ENCODE results near the gene HOXD12.

HOXD12 gene

DNA sequence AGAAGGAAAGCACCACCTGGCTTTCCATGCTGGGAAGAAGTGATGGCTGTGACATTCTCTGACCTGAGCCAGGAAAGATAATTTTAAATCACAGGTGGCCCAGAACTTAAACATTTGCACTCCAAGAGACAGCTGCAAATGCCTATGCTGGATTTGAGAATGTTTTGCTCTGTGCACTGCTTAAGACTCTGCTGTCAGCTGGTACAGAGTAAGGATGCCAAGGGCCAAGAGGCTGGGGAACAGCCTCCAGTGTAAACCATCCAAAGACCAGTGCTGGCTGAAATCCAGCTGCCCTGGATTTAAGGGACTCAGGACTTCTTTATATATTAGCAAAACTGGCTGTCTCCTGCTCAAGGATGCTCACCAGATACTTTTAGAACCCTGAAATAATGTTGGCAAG, 33.8 kb downstream of the HOXD12 start:
- no peaks in the 10 kb centered on the region for H3K36me3 ChIP-seq
- no peaks in the 10 kb centered on the region for H3K9me3 ChIP-seq
- H3K4me1 ChIP-seq: peaks cover 7% of the 10 kb centered on the region; the same call in 1 of the 2 replicates
- TF ChIP-seq, protein P1, sequence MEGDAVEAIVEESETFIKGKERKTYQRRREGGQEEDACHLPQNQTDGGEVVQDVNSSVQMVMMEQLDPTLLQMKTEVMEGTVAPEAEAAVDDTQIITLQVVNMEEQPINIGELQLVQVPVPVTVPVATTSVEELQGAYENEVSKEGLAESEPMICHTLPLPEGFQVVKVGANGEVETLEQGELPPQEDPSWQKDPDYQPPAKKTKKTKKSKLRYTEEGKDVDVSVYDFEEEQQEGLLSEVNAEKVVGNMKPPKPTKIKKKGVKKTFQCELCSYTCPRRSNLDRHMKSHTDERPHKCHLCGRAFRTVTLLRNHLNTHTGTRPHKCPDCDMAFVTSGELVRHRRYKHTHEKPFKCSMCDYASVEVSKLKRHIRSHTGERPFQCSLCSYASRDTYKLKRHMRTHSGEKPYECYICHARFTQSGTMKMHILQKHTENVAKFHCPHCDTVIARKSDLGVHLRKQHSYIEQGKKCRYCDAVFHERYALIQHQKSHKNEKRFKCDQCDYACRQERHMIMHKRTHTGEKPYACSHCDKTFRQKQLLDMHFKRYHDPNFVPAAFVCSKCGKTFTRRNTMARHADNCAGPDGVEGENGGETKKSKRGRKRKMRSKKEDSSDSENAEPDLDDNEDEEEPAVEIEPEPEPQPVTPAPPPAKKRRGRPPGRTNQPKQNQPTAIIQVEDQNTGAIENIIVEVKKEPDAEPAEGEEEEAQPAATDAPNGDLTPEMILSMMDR (IDR thresholded peaks at IDR 0.05; ENCODE audit: low read depth, low read length): no peak
- H3K4me3 ChIP-seq (ENCODE audit: low read depth, low read length): no peak overlapping the region
- H3K27me3 ChIP-seq: no peaks in the 10 kb centered on the region
- DNase-seq: no peak

DNA sequence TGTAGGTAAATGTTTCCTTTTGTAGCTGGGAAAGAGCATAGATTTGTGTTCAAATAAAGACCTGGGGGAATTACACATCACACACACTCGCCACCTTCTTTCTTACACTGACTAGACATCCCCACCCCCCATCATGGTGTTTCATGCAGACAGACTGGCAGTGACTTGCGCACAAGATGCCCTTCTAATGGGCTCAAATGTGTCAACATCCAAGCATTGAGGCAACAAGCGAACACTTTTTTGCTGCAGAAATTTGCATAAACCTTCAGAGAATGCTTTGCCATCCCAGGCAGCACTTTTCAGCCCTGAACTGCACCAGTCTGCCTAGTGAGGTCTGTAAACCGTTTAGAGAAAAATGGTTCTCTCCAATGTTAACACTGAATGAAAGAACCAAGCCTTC, 34.4 kb downstream of the HOXD12 start:
- no peaks in the 10 kb centered on the region for H3K27me3 ChIP-seq
- TF ChIP-seq, protein P1 (IDR thresholded peaks at IDR 0.05; ENCODE audit: low read depth, low read length): no peak

DNA sequence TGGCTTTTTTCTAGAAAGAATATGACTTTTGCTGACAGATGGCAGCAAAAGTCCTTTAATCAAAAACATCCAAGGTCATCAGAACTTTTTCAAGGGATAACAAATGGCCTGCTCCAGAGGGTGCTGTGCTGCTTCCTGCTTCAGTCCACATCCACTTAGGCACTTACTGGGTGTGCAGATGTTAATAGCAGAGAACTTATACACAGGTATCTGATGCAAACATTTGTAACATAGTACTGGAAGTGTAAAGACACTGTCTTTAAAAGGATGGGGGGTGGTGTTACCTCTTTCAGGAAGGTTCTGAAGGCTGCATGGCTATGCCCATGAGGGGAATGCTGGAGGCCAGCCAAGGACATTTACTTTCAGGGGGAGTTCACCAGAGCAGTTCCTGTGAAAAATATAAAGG, 35.4 kb downstream of the HOXD12 start:
- peaks cover 7% of the 10 kb centered on the region; the same call in 1 of the 2 replicates for H3K4me1 ChIP-seq
- TF ChIP-seq, protein P1 (IDR thresholded peaks at IDR 0.05; ENCODE audit: low read depth, low read length): no peak; the same call in 1 of the 2 replicates
- no peaks in the 10 kb centered on the region for H3K36me3 ChIP-seq
- DNase-seq: no peak
- no peaks in the 10 kb centered on the region for H3K27me3 ChIP-seq
- peak overlapping the region; percentile 73; the same call in 1 of the 2 replicates for H3K4me3 ChIP-seq (ENCODE audit: low read depth, low read length)
- no peaks in the 10 kb centered on the region for H3K9me3 ChIP-seq

More for the DNA sequence above, 34.4 kb downstream of the HOXD12 start:
- no peak for DNase-seq
- peaks cover 7% of the 10 kb centered on the region; the same call in 1 of the 2 replicates for H3K4me1 ChIP-seq
- H3K36me3 ChIP-seq: no peaks in the 10 kb centered on the region
- H3K4me3 ChIP-seq (ENCODE audit: low read depth, low read length): no peak overlapping the region
- no peaks in the 10 kb centered on the region for H3K9me3 ChIP-seq

DNA sequence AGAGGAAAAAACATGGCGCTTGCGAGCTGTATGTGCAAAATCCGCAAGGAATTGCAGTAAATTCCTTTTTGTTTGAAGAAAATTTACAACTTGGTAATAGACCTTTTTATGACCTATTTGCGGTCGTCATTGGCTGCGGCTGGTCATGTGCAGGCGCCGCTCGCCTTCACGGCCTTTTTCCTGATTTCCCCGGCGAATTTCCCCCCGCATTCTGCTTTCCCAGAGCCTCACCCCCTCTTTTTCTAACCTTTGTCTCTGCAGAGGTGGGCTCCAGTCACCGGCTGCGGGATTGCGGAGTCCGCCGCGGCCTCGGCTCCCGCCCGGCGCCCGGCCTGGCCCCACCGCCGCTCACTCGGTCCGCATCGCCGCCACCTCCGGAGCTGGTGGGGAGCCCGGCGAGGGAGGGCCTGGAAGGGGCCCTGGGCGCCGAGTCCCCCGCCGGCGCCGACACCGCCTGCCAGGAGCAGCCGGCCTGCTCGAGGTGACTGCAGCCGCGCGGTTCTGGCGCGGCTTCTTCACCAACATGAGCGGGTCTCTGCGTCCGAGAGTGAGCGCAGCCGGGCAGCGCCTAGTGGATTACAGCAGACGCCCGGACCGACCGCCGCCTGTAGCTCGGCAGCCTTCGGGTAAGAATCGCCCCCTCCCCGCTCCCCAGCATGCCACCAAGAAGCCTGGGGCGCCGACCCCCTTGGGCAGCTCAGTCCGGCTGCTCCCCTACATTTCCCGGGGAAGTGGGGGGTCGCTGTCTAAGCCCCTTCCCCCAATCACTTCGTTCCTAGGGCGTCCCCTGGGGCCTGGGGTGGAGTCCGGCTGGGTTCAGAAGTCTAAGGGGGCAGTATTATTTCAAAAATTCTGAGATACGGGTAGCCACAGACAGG, 37.0 kb downstream of the HOXD12 start:
- TF ChIP-seq, protein P1 (IDR thresholded peaks at IDR 0.05; ENCODE audit: low read depth, low read length): no peak
- Histone ChIP-seq H3K4me3 (ENCODE audit: low read depth, low read length) (peak overlapping the region; percentile 73), H3K27me3 (no peaks in the 10 kb centered on the region), H3K36me3 (no peaks in the 10 kb centered on the region), H3K9me3 (no peaks in the 10 kb centered on the region), H3K4me1 (peaks cover 7% of the 10 kb centered on the region; the same call in 1 of the 2 replicates)
- peak; percentile 48 for DNase-seq

DNA sequence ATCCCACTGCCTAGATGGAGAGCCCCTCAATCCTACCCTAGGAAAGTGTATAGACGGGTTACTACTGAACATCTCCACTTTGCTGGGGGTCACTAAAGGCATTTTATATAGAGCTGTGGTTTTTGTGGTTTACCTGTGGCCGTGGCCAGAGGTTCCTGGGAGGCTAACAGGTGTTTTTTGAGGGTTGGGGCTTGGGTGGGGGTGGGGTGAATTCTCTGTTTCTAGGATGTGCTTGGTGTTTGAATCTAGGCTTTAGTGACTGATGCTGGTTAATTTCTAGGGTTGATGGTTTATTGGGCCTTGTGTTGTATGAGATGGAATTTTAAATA, 37.6 kb downstream of the HOXD12 start:
- Histone ChIP-seq H3K36me3 (no peaks in the 10 kb centered on the region), H3K4me3 (ENCODE audit: low read depth, low read length) (peak overlapping the region; percentile 73), H3K4me1 (peaks cover 7% of the 10 kb centered on the region; the same call in 1 of the 2 replicates), H3K27me3 (no peaks in the 10 kb centered on the region), H3K9me3 (no peaks in the 10 kb centered on the region)
- no peak for DNase-seq
- TF ChIP-seq, protein P1 (IDR thresholded peaks at IDR 0.05; ENCODE audit: low read depth, low read length): no peak

DNA sequence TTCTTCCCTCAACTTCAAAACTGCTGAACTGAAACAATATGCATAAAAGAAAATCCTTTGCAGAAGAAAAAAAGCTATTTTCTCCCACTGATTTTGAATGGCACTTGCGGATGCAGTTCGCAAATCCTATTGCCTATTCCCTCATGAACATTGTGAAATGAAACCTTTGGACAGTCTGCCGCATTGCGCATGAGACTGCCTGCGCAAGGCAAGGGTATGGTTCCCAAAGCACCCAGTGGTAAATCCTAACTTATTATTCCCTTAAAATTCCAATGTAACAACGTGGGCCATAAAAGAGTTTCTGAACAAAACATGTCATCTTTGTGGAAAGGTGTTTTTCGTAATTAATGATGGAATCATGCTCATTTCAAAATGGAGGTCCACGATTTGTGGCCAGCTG, 38.3 kb downstream of the HOXD12 start:
- H3K27me3 ChIP-seq: no peaks in the 10 kb centered on the region
- no peaks in the 10 kb centered on the region for H3K9me3 ChIP-seq
- H3K36me3 ChIP-seq: no peaks in the 10 kb centered on the region
- DNase-seq: no peak
- H3K4me1 ChIP-seq: peaks cover 7% of the 10 kb centered on the region; the same call in 1 of the 2 replicates
- TF ChIP-seq, protein P1 (IDR thresholded peaks at IDR 0.05; ENCODE audit: low read depth, low read length): no peak
- H3K4me3 ChIP-seq (ENCODE audit: low read depth, low read length): peak overlapping the region; percentile 73

All from BE2C (cell line).